GM23248 (cell line): ENCODE data around the gene CHAC1.

Source experiments
- EZH2 ChIP-seq: fragments of 200-600 bp; sonication (generic); IDR thresholded peaks from 2 replicates; pipeline ENCODE4 v1.6.1; 2018; ENCODE audit warnings: antibody characterized with exemption, mild to moderate bottlenecking; ENCODE audit not compliant: insufficient read depth, poor library complexity, severe bottlenecking
- EZH2phosphoT487 ChIP-seq: fragments of 200-600 bp; sonication (generic); IDR thresholded peaks from 2 replicates; pipeline ENCODE4 v1.6.1; 2018; ENCODE audit warnings: antibody characterized with exemption, moderate library complexity, mild to moderate bottlenecking, low read depth; ENCODE audit not compliant: insufficient read depth

DNA sequence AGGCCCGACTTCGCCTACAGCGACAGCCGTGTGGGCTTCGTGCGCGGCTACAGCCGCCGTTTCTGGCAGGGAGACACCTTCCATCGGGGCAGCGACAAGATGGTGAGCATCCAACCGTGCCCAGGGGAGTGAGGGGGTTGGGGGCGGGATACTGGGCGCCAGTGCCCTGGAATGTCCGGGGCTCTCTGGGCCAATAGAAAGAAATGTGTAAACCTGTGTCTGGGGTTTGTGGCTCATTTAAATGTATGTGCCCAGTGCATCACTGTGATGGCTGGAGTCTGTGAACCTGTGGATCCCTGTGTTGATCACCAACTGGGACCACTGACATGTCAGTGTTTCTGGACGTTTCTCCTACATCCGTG is 423 bp downstream of the CHAC1 start:
- TF ChIP-seq EZH2 = no peak
- TF ChIP-seq EZH2phosphoT487 = no peak
